K562 (cell line): Measurements from ENCODE around the gene MAP4K1. TPM values are rescaled to one million over a fixed set of nuclear protein-coding genes. Genes with fewer than 3 reads are reported as not detected.

Source experiments
- ATAC-seq: fragments of 200-7000 bp; cut with Tn5 transposase; 3 replicates; pipeline ENCODE4 v1.9.1; 2020; ENCODE audit warnings: moderate library complexity
- BruUV-seq: library from RNA; stranded (reverse); fragments of 400-500 nt; replicated peaks from 2 replicates; lab custom pipeline; 2021; lab: Mats Ljungman, UMichigan
- CTCF ChIA-PET: fragments of 300-600 bp; formaldehyde crosslinking; extraction: SDS; loops from one replicate; lab custom pipeline; 2021; ENCODE audit warnings: low intra/inter-chr PET ratio; lab: Yijun Ruan, JAX
- POLR2A ChIA-PET: fragments of 300-600, 350-650 bp; sonication (Branson Sonifier 250); formaldehyde crosslinking; extraction: SDS; loops from one replicate; lab custom pipeline; 2021; ENCODE audit warnings: antibody characterized with exemption, inconsistent platforms; lab: Yijun Ruan, JAX
- DNase-seq, 4 experiments: peaks; one replicate each; pipeline versions ENCODE4 v3.0.0 to v3.0.0-alpha.2; 2011 to 2018; ENCODE audit warnings: low spot score in 3 of 4, mixed read lengths in 3 of 4; ENCODE audit errors: extremely low read depth in 1 of 4
- FAIRE-seq: peaks from 2 replicates; lab custom pipeline; 2011; peaks lifted over from hg19 to GRCh38; lab: Jason Lieb, UNC
- H2AFZ ChIP-seq: 2 replicates; pipeline ENCODE4 v1.6.0; 2011; ENCODE audit warnings: low read depth, low read length, control low read depth, inconsistent platforms
- H3K27ac ChIP-seq: fragments of 200-600 bp; 3 replicates; pipeline ENCODE4 v1.8.0; 2011; ENCODE audit warnings: low read depth, mild to moderate bottlenecking, control low read depth, inconsistent platforms, low read length, moderate library complexity, mixed read lengths; ENCODE audit errors: extremely low read depth
- H3K27me3 ChIP-seq, 2 experiments: fragments of 300-600 bp in 1 of 2; 2 replicates in 1 of 2; 3 replicates in 1 of 2; pipeline versions ENCODE4 v1.6.0 to v1.8.0; 2011; ENCODE audit warnings: inconsistent platforms in 2 of 2, low read length in 2 of 2, mild to moderate bottlenecking in 1 of 2, mixed read lengths in 1 of 2, moderate library complexity in 1 of 2; ENCODE audit not compliant: control insufficient read depth in 2 of 2, insufficient read depth in 2 of 2
- H3K36me3 ChIP-seq: fragments of 300-600 bp; 3 replicates; pipeline ENCODE4 v1.8.0; 2011; ENCODE audit warnings: mild to moderate bottlenecking, low read length, inconsistent platforms; ENCODE audit not compliant: control insufficient read depth, insufficient read depth
- H3K4me1 ChIP-seq, 2 experiments: fragments of 200-600 bp in 1 of 2; replicated peaks in 1 of 2; 2 replicates in 1 of 2; 3 replicates in 1 of 2; pipeline versions ENCODE4 v1.5.1 to v1.8.0; 2011; ENCODE audit warnings: inconsistent platforms in 2 of 2, low read length in 2 of 2, mild to moderate bottlenecking in 1 of 2, mixed read lengths in 1 of 2, moderate library complexity in 1 of 2; ENCODE audit not compliant: control insufficient read depth in 2 of 2, insufficient read depth in 2 of 2
- H3K4me2 ChIP-seq: 2 replicates; pipeline ENCODE4 v1.6.1; 2011; ENCODE audit warnings: low read length, control low read depth, inconsistent platforms, mixed read lengths; ENCODE audit not compliant: insufficient read depth
- H3K4me3 ChIP-seq: fragments of 200-600 bp; sonication (generic), shearing (Covaris generic); 2 replicates; pipeline ENCODE4 v1.5.1; 2016; ENCODE audit warnings: control low read depth, inconsistent platforms
- H3K79me2 ChIP-seq: fragments of 200-600 bp; 3 replicates; pipeline ENCODE4 v1.8.0; 2011; ENCODE audit warnings: low read length, inconsistent platforms; ENCODE audit not compliant: control insufficient read depth, insufficient read depth
- H3K9ac ChIP-seq, 2 experiments: 2 replicates each; pipeline versions ENCODE4 v1.6.0 to v1.6.1; 2011; ENCODE audit warnings: low read depth in 2 of 2, low read length in 2 of 2, control low read depth in 1 of 2, inconsistent platforms in 1 of 2, mild to moderate bottlenecking in 1 of 2, mixed read lengths in 1 of 2; ENCODE audit not compliant: insufficient read depth in 1 of 2
- H3K9me1 ChIP-seq: one replicate; pipeline ENCODE4 v1.6.0; 2011; ENCODE audit warnings: inconsistent platforms, mild to moderate bottlenecking, low read length, moderate library complexity; ENCODE audit not compliant: control insufficient read depth, insufficient read depth
- H3K9me3 ChIP-seq: replicated peaks from 2 replicates; pipeline ENCODE4 v1.5.1; 2011; ENCODE audit warnings: low read depth, low read length, inconsistent platforms; ENCODE audit not compliant: control insufficient read depth, insufficient read depth
- H4K20me1 ChIP-seq: replicated peaks from 2 replicates; pipeline ENCODE4 v1.6.1; 2011; ENCODE audit warnings: low read length, inconsistent platforms, mixed read lengths; ENCODE audit not compliant: control insufficient read depth, insufficient read depth
- MED1 ChIP-seq: sonication (generic); formaldehyde crosslinking; IDR thresholded peaks from 2 replicates; pipeline ENCODE4 v1.8.1; 2023; ENCODE audit warnings: missing genetic modification reagents, borderline replicate concordance
- NFE2L1 ChIP-seq: fragments of 450-650 bp; IDR thresholded peaks from 2 replicates; pipeline ENCODE4 v1.6.1; 2016; ENCODE audit warnings: missing genetic modification characterization, low read depth, mild to moderate bottlenecking, missing compliant biosample characterization, moderate library complexity, borderline replicate concordance
- POLR2A ChIP-seq: fragments of 450-650 bp; conservative IDR thresholded peaks from 2 replicates; pipeline ENCODE4 v1.6.1; 2016
- POLR2AphosphoS5 ChIP-seq: IDR thresholded peaks from 2 replicates; pipeline ENCODE4 v1.6.1; 2011; ENCODE audit warnings: mild to moderate bottlenecking, low read depth, low read length, moderate library complexity; ENCODE audit not compliant: control insufficient read depth, insufficient read depth
- SREBF1 ChIP-seq: fragments of 150-350 bp; IDR thresholded peaks from 2 replicates; pipeline ENCODE4 v1.6.1; 2014; ENCODE audit warnings: antibody characterized with exemption, low read depth, low read length, borderline replicate concordance
- WGBS: fragments of 100-300 bp; shearing (Covaris generic); methylation state at CpG from one replicate; pipeline ENCODE4 v1.1.6; 2016; ENCODE audit warnings: low coverage, mixed read lengths; ENCODE audit not compliant: insufficient coverage; ENCODE audit errors: missing lambda C conversion rate; 5-methylcytosine and 5-hydroxymethylcytosine counted together
- in situ Hi-C: fragments of 300-500 bp; cut with MboI; formaldehyde crosslinking; loops from 4 replicates; pipeline ENCODE4 v1.15.0; 2018; ENCODE audit warnings: inconsistent platforms, mixed read lengths
- intact Hi-C: fragments of 100-400 bp; cut with micrococcal nuclease; formaldehyde crosslinking; loops from 2 replicates; pipeline ENCODE4 v1.14.2; 2022
- polyA plus RNA-seq, 8 experiments: library from polyadenylated mRNA; depleted of rRNA in 4 of 8; stranded (reverse) in 5 of 8; unstranded in 3 of 8; fragments of >200 nt; fragmentation: Nextera tagmentation in 2 of 8; fragmentation: Illumina TruSeq in 1 of 8; extraction: Ambion mirVana in 2 of 8; extraction: Trizol in 1 of 8; gene quantifications; 2 replicates each; pipeline versions ENCODE4 v1.2.1 to v1.2.3, GENCODE V29; 2011 to 2014; ENCODE audit warnings: inconsistent platforms in 1 of 8, missing spikeins in 1 of 8
- total RNA-seq, 7 experiments: library from RNA; depleted of rRNA in 6 of 7; stranded (reverse); fragments of >200 nt in 6 of 7; fragmentation: Illumina TruSeq in 2 of 7; extraction: Trizol in 2 of 7; gene quantifications; 2 replicates each; pipeline versions ENCODE4 v1.2.1 to v1.2.3, GENCODE V29; 2011 to 2021; ENCODE audit warnings: low replicate concordance in 1 of 7
- TF ChIP-seq, protein P1 (sequence below): sonication (generic); formaldehyde crosslinking; IDR thresholded peaks from 2 replicates; pipeline ENCODE4 v1.8.0; 2023; ENCODE audit warnings: missing genetic modification reagents, mild to moderate bottlenecking, borderline replicate concordance

The MAP4K1 gene
- total and polyA plus RNA-seq, 9 of the 15 experiments (the other 6 are each of a cell fraction or from before 2014, with no cell fraction given) = 0.14 to 3.2 (median 0.73) TPM; not detected in 1

DNA sequence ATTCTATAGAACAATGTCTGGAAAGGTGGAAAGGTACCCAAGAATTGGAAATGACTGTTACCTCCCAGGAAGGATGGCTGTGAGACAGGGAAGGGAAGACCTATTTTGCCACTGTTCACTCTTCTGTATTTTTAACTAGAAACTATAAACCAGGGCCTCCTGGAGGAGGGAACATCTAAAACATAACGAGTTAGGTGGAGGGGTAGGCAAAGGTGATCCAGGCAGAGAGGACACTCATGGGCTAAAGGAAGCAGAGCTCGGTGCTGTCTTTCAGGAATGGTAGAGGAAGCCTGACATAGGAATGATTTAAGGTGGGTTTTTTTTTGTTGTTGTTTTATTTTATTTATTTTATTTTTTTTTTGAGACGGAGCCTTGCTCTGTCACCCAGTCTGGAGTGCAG, 7.1 kb upstream of the MAP4K1 start:
- Histone ChIP-seq H3K4me2 (no peak overlapping the region), H3K27me3 (no peaks in the 10 kb centered on the region), H3K4me1 (peaks cover 6 to 8% of the 10 kb centered on the region in 2 experiments; a peak in 3 of 5 replicates), H4K20me1 (peaks cover 4% of the 10 kb centered on the region; the same call in 1 of the 2 replicates), H3K27ac (no peak overlapping the region), H3K4me3 (no peak overlapping the region), H3K36me3 (peaks cover 95% of the 10 kb centered on the region), H3K79me2 (peaks cover 20% of the 10 kb centered on the region), H3K9me3 (no peaks in the 10 kb centered on the region), H3K9ac (no peak overlapping the region), H2AFZ (no peak overlapping the region), H3K9me1 (no peaks in the 10 kb centered on the region)
- intact Hi-C loops (no loop called here), in situ Hi-C loops (no loop called here)
- ChIA-PET POLR2A (no interaction called here), CTCF (no interaction called here)
- no peak for ATAC-seq
- TF ChIP-seq MED1 (CRISPR knock-in tag) = no peak
- peak; percentile 28; the same call in 1 of the 2 replicates for TF ChIP-seq POLR2AphosphoS5
- peak; percentile 51; the same call in 1 of the 2 replicates for TF ChIP-seq POLR2A
- TF ChIP-seq, protein P1, sequence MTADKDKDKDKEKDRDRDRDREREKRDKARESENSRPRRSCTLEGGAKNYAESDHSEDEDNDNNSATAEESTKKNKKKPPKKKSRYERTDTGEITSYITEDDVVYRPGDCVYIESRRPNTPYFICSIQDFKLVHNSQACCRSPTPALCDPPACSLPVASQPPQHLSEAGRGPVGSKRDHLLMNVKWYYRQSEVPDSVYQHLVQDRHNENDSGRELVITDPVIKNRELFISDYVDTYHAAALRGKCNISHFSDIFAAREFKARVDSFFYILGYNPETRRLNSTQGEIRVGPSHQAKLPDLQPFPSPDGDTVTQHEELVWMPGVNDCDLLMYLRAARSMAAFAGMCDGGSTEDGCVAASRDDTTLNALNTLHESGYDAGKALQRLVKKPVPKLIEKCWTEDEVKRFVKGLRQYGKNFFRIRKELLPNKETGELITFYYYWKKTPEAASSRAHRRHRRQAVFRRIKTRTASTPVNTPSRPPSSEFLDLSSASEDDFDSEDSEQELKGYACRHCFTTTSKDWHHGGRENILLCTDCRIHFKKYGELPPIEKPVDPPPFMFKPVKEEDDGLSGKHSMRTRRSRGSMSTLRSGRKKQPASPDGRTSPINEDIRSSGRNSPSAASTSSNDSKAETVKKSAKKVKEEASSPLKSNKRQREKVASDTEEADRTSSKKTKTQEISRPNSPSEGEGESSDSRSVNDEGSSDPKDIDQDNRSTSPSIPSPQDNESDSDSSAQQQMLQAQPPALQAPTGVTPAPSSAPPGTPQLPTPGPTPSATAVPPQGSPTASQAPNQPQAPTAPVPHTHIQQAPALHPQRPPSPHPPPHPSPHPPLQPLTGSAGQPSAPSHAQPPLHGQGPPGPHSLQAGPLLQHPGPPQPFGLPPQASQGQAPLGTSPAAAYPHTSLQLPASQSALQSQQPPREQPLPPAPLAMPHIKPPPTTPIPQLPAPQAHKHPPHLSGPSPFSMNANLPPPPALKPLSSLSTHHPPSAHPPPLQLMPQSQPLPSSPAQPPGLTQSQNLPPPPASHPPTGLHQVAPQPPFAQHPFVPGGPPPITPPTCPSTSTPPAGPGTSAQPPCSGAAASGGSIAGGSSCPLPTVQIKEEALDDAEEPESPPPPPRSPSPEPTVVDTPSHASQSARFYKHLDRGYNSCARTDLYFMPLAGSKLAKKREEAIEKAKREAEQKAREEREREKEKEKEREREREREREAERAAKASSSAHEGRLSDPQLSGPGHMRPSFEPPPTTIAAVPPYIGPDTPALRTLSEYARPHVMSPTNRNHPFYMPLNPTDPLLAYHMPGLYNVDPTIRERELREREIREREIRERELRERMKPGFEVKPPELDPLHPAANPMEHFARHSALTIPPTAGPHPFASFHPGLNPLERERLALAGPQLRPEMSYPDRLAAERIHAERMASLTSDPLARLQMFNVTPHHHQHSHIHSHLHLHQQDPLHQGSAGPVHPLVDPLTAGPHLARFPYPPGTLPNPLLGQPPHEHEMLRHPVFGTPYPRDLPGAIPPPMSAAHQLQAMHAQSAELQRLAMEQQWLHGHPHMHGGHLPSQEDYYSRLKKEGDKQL (CRISPR knock-in tag) = no peak
- no peak for TF ChIP-seq SREBF1
- no peak for TF ChIP-seq NFE2L1 (tag)
- no TSS peak for BruUV-seq
- 96% methylated on average over 3 of the region's 3 CpGs for WGBS
- no peak for DNase-seq
- FAIRE-seq = no peak
